Parathyroid adenoma (tissue), 2 donors: Measurements from ENCODE around the gene ADCY5.

Experiments used
- H2AFZ ChIP-seq: fragments of 300-600 bp; sonication (generic); one replicate; pipeline ENCODE4 v1.7.0; 2017; ENCODE audit warnings: antibody characterized with exemption, mild to moderate bottlenecking
- H3K27ac ChIP-seq: fragments of 300-600 bp; sonication (generic); one replicate; pipeline ENCODE4 v1.7.0; 2017
- H3K27me3 ChIP-seq: fragments of 300-600 bp; sonication (generic); one replicate; pipeline ENCODE4 v1.7.0; 2017; ENCODE audit warnings: low read length; ENCODE audit not compliant: control insufficient read depth, insufficient read depth
- H3K36me3 ChIP-seq: fragments of 300-600 bp; sonication (generic); one replicate; pipeline ENCODE4 v1.7.0; 2017; ENCODE audit warnings: low read length; ENCODE audit not compliant: control insufficient read depth, insufficient read depth
- H3K4me1 ChIP-seq: fragments of 300-600 bp; sonication (generic); one replicate; pipeline ENCODE4 v1.7.0; 2017; ENCODE audit warnings: control low read depth
- H3K4me2 ChIP-seq: fragments of 300-600 bp; sonication (generic); one replicate; pipeline ENCODE4 v1.7.0; 2017; ENCODE audit warnings: low read length
- H3K4me3 ChIP-seq: fragments of 300-600 bp; sonication (generic); one replicate; pipeline ENCODE4 v1.7.0; 2017; ENCODE audit warnings: low read depth, low read length
- H3K79me2 ChIP-seq: fragments of 300-600 bp; sonication (generic); one replicate; pipeline ENCODE4 v1.7.0; 2017; ENCODE audit warnings: control low read depth
- H3K9ac ChIP-seq: fragments of 300-600 bp; sonication (generic); one replicate; pipeline ENCODE4 v1.7.0; 2017; ENCODE audit warnings: mild to moderate bottlenecking
- H3K9me3 ChIP-seq: fragments of 300-600 bp; sonication (generic); one replicate; pipeline ENCODE4 v1.7.0; 2017; ENCODE audit warnings: low read length; ENCODE audit not compliant: control insufficient read depth
- TF ChIP-seq, protein P1 (sequence below): fragments of 300-600 bp; sonication (generic); IDR thresholded peaks from one replicate; pipeline ENCODE4 v1.7.0; 2017; ENCODE audit warnings: antibody characterized with exemption, mild to moderate bottlenecking
- donor health status: primary hyperparathyroidism.

The ADCY5 gene

DNA sequence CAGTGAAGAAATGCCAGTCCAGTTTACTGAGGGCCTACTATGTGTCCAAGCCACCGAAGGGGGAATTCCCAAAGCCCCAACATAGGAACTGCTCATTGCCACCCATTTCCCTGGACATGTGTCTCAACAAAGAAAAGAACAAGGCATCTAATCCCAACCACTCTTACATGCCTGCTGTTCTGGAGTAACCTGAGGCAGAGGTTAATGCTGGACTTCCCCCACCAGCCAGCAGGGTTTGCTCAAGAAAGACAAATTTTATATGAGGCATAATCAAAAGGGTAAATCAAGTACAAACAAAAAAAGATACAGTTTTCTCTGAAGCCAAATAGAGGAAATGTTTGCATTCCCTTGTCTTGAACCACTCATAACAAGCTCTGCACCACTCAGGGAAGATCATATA, 4.1 kb downstream of the ADCY5 start:
- H3K4me3 ChIP-seq = no peak overlapping the region
- no peaks in the 10 kb centered on the region for H3K79me2 ChIP-seq
- peaks cover 6% of the 10 kb centered on the region for H3K4me1 ChIP-seq
- no peak overlapping the region for H3K4me2 ChIP-seq
- peaks cover 4% of the 10 kb centered on the region for H3K27me3 ChIP-seq
- TF ChIP-seq, protein P1, sequence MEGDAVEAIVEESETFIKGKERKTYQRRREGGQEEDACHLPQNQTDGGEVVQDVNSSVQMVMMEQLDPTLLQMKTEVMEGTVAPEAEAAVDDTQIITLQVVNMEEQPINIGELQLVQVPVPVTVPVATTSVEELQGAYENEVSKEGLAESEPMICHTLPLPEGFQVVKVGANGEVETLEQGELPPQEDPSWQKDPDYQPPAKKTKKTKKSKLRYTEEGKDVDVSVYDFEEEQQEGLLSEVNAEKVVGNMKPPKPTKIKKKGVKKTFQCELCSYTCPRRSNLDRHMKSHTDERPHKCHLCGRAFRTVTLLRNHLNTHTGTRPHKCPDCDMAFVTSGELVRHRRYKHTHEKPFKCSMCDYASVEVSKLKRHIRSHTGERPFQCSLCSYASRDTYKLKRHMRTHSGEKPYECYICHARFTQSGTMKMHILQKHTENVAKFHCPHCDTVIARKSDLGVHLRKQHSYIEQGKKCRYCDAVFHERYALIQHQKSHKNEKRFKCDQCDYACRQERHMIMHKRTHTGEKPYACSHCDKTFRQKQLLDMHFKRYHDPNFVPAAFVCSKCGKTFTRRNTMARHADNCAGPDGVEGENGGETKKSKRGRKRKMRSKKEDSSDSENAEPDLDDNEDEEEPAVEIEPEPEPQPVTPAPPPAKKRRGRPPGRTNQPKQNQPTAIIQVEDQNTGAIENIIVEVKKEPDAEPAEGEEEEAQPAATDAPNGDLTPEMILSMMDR = no peak
- no peaks in the 10 kb centered on the region for H3K36me3 ChIP-seq
- H2AFZ ChIP-seq = no peak overlapping the region
- no peaks in the 10 kb centered on the region for H3K9me3 ChIP-seq
- no peak overlapping the region for H3K9ac ChIP-seq
- no peak overlapping the region for H3K27ac ChIP-seq

DNA sequence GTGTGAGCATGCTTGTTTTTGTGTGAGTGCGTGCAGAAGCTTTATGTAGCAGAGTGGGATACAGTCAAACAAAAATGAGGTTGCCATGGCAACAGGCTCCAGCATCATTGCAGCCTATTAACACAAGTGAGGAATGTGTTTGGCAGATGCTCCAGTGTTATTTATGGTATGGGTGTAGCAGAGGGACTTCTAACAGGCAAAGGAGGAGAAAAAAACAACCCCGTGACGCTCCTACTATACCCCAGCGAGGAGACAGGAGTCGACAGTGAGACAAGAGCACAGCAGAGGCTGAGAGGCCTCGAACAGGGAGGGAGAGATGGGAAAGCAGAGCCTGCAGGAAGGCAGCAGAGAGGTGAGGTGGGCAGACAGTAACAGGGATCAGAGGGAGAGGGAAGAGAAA, 4.9 kb downstream of the ADCY5 start:
- Histone ChIP-seq H3K27ac (no peak overlapping the region), H3K27me3 (peaks cover 4% of the 10 kb centered on the region), H3K4me3 (no peak overlapping the region), H3K9me3 (no peaks in the 10 kb centered on the region), H3K4me1 (peaks cover 6% of the 10 kb centered on the region), H3K36me3 (no peaks in the 10 kb centered on the region), H2AFZ (no peak overlapping the region), H3K79me2 (no peaks in the 10 kb centered on the region), H3K4me2 (no peak overlapping the region), H3K9ac (no peak overlapping the region)
- TF ChIP-seq, protein P1 = no peak

DNA sequence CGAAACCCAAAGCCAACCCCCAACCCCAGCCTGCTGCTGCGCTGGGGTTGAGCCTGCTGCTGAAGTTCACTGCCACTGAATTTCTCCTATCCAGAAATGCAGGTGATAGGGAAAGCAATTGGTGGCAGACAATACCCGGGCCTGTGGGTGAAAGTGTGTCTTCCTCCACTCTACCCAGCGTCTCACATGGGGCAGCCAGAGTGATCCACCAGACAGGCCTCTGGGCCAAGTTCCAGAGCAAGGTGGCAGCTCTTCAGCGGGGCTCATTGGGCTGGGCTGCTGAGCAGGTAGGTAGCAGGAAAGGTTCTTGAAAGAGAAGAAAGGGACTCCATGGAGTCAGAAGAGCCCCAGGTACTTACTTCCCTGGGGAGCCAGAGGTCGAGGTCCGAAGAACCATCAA, 6.0 kb downstream of the ADCY5 start:
- TF ChIP-seq, protein P1 = no peak
- no peaks in the 10 kb centered on the region for H3K9me3 ChIP-seq
- no peak overlapping the region for H3K4me2 ChIP-seq
- no peaks in the 10 kb centered on the region for H3K36me3 ChIP-seq
- H3K4me3 ChIP-seq = no peak overlapping the region
- no peaks in the 10 kb centered on the region for H3K79me2 ChIP-seq
- H3K27me3 ChIP-seq = no peaks in the 10 kb centered on the region
- peaks cover 6% of the 10 kb centered on the region for H3K4me1 ChIP-seq
- H2AFZ ChIP-seq = no peak overlapping the region
- H3K27ac ChIP-seq = no peak overlapping the region
- H3K9ac ChIP-seq = no peak overlapping the region

DNA sequence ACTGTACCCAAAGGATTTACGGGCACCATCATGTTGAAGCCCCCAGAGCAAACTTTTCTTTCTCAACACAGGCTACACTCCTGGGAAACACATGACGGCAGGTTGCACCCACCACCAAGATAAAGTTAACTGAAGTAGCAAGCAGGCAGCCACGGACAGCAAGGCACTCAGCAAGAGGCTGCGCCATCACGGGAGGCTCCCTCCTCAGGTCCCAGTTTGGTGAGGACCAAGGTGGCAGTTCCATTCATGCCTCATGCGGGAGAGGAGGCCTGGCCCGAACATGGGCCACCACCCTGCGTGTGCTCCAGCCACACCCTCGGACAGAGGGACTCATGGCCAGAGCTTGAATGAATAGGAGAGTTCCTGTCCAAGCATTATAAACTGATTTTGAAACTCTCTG, 6.8 kb downstream of the ADCY5 start:
- Histone ChIP-seq H3K4me2 (no peak overlapping the region), H3K27ac (no peak overlapping the region), H3K9ac (no peak overlapping the region), H3K79me2 (no peaks in the 10 kb centered on the region), H3K27me3 (no peaks in the 10 kb centered on the region), H3K36me3 (no peaks in the 10 kb centered on the region), H3K9me3 (no peaks in the 10 kb centered on the region), H2AFZ (no peak overlapping the region), H3K4me1 (peaks cover 6% of the 10 kb centered on the region), H3K4me3 (no peak overlapping the region)
- TF ChIP-seq, protein P1 = no peak

DNA sequence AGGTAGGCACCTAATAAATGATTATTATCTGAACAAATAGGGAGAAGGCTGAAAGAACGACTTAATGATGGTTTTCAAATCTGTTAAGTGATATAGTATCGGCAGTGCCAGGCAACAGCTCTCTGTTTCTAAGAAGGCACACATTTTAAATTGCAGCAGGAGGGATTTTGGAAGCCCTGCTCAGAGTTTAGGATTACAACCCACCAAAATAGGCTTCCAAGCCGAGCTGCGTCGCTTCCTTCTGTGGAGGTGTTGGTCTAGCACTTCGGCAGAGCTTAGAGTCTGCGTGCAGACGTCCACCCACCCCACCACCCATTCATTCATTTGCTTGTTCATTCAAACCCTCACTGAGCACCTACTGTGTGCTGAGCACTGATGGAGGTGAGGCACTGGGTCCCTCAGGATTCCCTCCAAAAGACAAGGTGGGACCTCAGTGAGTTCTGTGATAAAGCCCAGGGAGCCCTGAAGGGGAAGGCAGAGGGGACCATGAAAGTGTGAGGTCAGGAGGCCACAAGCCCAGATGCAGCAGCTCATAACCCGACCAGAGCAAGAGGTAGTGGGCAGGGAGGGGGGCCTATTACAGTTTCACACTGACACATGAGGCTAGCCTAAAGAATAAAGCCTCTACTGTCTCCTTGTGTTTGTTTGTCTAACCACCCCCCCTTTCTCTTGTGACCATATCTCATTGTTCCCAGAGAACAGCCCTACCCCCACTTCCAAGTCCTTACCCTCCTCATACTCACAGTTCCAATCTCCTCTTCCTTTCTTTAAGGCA, 8.9 kb downstream of the ADCY5 start:
- H3K36me3 ChIP-seq = no peaks in the 10 kb centered on the region
- no peak overlapping the region for H3K9ac ChIP-seq
- H3K27ac ChIP-seq = no peak overlapping the region
- H3K4me2 ChIP-seq = no peak overlapping the region
- no peak overlapping the region for H2AFZ ChIP-seq
- H3K4me3 ChIP-seq = no peak overlapping the region
- H3K79me2 ChIP-seq = no peaks in the 10 kb centered on the region
- H3K4me1 ChIP-seq = peaks cover 6% of the 10 kb centered on the region
- no peaks in the 10 kb centered on the region for H3K27me3 ChIP-seq
- TF ChIP-seq, protein P1 = no peak
- H3K9me3 ChIP-seq = no peaks in the 10 kb centered on the region
